ENCODE data around the gene ZNF595.
"Not testable (repeated sequence)": the region's sequence is repeated elsewhere in the genome, so short reads cannot be mapped to it uniquely, and the experiment has no call there.

ZNF595 gene

DNA sequence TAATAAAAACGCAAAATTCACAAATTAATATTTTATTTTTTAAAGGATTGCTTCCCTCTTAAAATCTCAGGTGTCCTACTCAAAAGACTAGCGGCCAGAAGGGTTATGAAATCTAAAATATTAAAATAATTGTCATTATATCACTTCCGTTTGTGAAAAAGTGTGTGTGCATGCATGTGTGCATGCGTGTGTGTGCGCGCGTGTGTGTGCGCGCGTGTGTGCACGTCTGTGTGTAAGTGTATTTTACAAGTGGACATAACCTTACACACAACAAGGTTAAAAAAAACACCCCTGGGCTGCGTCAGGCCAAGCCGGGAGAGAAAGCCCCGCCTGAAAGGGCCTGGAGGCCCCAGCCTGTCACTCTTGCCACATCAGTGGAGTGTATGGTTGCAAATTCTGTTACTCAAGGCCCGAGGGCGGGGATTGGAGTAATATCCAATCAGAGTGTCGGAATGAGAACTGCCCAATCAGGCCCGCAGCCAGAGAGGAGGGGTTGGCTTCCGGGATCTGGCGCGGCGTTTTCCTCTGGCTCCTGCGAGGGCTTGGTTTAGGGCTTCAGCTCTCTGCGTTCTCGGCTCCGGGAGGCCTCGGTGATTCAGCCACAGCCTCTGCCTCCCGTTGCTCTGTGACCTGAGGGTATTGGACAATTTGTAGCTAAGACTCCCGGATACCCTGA is at the start of gene ZNF595:
Gene ZNF595, plus strand, starts transcription at position 518 of the 676 bp plus-strand sequence. CDS start 168 bp downstream, outside the sequence.
- DNase-seq (ENCODE audit: extremely low read depth, low read depth): not testable (repeated sequence)
- peak within 1 kb of the TSS; percentile 38 for H3K4me3 ChIP-seq (replicated peaks; ENCODE audit: low read depth, low read length)

DNA sequence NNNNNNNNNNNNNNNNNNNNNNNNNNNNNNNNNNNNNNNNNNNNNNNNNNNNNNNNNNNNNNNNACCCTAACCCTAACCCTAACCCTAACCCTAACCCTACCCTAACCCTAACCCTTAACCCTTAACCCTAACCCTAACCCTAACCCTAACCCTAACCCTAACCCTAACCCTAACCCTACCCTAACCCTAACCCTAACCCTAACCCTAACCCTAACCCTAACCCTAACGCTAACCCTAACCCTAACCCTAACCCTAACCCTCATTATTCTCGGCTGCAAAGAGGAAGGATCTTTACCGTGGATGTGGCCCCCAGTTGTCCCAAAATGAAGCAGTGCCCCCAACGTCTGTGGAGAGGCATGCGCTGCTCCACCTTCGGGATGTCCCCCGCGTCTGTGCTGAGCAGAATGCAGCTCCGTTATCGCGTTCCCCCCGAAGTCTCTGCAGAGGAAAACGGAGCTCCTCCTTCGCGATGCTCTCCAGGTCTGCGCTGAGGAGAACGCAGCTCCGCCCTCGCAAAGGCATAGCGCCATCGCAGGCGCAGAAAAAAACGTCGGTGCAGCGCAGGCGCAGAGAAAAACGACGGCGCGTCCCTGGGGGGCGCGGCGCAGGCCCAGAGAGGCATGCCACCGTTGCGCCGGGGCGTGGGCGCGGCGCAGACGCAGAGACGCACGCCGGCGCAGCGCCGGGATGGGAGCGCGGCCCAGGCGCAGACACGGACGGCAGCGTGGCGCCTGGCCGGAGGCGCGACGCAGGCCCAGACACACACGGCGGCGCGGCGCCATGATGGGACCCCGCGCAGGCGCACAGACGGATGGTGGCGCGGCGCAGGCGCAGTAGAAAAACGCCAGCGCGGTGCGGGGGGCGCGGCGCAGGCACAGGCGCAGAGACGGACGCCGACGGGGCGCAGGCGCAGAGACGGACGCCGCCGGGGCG is 42.9 kb upstream of the ZNF595 start:
- DNase-seq (ENCODE audit: extremely low read depth, low read depth): not testable (repeated sequence)

DNA sequence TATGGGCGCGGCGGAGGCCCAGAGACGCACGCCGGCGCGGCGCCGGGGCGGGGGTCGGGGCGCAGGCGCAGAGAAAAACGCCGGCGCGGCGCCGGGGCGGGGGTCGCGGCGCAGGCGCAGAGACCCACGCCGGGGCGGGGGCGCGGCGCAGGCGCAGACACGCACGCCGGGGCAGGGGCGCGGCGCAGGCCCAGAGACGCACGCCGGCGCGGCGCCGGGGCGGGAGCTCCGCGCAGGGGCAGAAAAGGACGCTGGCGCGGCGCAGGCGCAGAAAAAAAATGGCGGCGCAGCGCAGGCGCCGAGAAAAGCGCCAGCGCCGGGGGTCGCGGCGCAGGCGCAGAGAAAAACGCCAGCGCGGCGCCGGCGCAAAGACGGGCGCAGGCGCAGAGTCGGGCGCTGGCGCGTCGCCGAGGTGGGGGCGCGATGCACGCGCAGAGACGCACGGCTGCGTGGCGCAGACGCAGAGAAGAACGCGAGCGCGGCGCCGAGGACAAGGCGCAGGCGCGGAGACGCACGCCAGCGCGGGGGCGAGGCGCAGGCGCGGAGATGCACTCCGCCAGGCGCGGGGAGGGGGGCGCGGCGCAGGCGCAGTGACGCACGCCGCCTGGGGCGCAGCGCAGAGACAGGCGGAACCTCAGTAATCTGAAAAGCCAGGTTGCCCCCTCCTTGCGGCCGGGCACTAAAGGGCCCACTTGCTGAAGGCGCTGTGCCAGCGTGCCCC is 41.9 kb upstream of the ZNF595 start:
- DNase-seq (ENCODE audit: extremely low read depth, low read depth); H3K4me3 ChIP-seq (replicated peaks; ENCODE audit: low read depth, low read length): not testable (repeated sequence)

More for the DNA sequence above, 42.9 kb upstream of the ZNF595 start:
- not testable (repeated sequence) for H3K4me3 ChIP-seq (replicated peaks; ENCODE audit: low read depth, low read length)

GRCh38 chr4:11816-12417 is 41.2 kb upstream of the ZNF595 start:
- not testable (repeated sequence) for H3K4me3 ChIP-seq (replicated peaks; ENCODE audit: low read depth, low read length); DNase-seq (ENCODE audit: extremely low read depth, low read depth)
- peak; percentile 13 for TF ChIP-seq CTCF (IDR thresholded peaks at IDR 0.05; ENCODE audit: low read depth, low read length, missing control alignments)

- not testable (repeated sequence) for DNase-seq (ENCODE audit: extremely low read depth, low read depth); H3K4me3 ChIP-seq (replicated peaks; ENCODE audit: low read depth, low read length)
Measured at GRCh38 chr4:18128-18527, 35.0 kb upstream of the ZNF595 start.

- DNase-seq (ENCODE audit: extremely low read depth, low read depth); H3K4me3 ChIP-seq (replicated peaks; ENCODE audit: low read depth, low read length): not testable (repeated sequence)
Measured at GRCh38 chr4:18589-18988, 34.5 kb upstream of the ZNF595 start.

DNA sequence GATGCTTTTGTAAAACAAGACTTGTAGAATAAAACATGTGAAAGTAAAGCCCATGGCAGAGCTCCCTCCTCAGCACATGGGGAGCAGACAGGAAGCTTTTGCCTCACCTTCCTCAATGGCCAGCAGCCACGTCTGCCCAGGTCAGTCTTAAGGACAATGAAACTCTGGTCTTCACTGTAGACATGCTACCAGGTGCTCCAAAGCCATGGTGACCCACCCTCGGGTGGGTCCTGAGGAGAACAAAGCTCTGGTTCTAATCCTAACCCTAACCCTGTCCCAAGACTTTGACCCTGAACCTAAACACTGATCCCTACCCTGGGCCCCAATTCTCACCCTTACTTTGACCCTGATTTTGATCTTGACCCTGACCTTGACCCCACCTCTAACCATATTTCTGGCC is 30.2 kb upstream of the ZNF595 start:
- not testable (repeated sequence) for H3K4me3 ChIP-seq (replicated peaks; ENCODE audit: low read depth, low read length); DNase-seq (ENCODE audit: extremely low read depth, low read depth)

DNA sequence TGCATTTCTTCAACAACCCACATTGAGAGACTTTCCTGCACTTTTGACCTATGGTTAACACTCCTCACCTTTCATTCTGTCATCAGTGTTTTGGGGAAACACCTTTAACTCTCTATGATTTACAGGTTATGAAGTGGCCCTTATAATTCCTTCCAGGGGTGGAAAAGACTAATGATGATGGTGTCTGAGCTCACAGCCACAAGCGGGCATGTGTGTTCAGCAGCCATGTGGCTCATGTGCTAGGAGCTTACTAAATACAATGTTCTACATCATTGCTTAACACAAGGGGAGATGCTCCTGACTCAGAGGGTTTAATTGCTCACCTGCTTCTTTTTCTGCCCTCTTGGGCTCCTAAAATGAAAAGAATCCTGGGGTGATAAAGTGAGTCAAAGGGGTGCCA is 28.8 kb upstream of the ZNF595 start:
- H3K4me3 ChIP-seq (replicated peaks; ENCODE audit: low read depth, low read length); DNase-seq (ENCODE audit: extremely low read depth, low read depth): not testable (repeated sequence)

- not testable (repeated sequence) for DNase-seq (ENCODE audit: extremely low read depth, low read depth); H3K4me3 ChIP-seq (replicated peaks; ENCODE audit: low read depth, low read length)
Measured at GRCh38 chr4:27501-27900, 25.6 kb upstream of the ZNF595 start.

DNA sequence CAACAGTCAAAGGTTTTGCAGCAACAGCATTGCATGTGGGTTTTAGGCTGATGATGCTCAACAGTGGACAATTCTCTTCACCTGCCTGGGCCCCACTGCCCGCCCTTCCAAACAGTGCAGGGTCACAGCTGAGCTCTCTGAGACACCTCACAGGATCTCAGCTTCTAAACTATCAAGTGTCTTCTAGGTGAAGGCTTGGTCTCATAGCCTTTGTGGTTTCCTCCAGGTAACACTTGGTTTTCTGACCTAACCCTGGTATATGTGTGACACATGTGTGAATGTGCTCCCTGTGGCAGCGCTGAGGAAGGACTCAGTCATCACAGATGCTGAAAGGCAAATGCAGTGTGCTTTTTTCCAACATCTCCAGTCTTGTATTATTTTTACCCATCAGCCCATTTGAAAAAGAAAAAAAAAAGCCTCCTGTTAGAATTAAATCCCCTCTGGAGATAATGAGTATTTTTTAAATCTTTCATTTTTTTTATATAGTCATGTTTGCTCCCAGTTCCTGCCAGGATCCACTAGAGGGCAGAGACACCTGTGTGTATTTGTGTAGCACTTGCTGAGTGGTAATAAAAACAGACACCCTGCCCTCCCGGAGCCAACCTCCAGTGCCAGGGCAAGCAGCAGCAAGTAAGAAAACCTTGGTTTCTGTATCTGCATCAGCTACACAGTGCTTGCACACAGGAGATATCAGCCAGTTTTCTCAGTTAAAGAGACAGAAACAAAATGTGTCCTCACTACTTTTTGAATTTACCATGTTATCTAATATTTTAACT is 24.2 kb upstream of the ZNF595 start:
- H3K4me3 ChIP-seq (replicated peaks; ENCODE audit: low read depth, low read length); DNase-seq (ENCODE audit: extremely low read depth, low read depth): not testable (repeated sequence)

- not testable (repeated sequence) for DNase-seq (ENCODE audit: extremely low read depth, low read depth); H3K4me3 ChIP-seq (replicated peaks; ENCODE audit: low read depth, low read length)
Measured at GRCh38 chr4:33314-33713, 19.8 kb upstream of the ZNF595 start.

GRCh38 chr4:36559-37415 is 16.3 kb upstream of the ZNF595 start:
- not testable (repeated sequence) for DNase-seq (ENCODE audit: extremely low read depth, low read depth); H3K4me3 ChIP-seq (replicated peaks; ENCODE audit: low read depth, low read length)

DNA sequence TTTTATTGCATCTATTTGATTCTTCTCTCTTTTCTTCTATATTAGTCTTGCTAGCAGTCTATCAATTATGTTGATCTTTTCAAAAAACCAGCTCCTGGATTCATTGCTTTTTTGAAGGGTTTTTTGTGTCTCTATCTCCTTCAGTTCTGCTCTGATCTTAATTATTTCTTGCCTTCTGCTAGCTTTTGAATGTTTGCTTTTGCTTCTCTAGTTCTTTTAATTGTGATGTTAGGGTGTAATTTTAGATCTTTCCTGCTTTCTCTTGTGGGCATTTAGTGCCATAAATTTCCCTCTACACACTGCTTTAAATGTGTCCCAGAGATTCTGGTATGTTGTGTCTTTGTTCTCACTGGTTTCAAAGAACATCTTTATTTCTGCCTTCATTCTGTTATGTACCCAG is 14.9 kb upstream of the ZNF595 start:
- not testable (repeated sequence) for H3K4me3 ChIP-seq (replicated peaks; ENCODE audit: low read depth, low read length); DNase-seq (ENCODE audit: extremely low read depth, low read depth)

DNA sequence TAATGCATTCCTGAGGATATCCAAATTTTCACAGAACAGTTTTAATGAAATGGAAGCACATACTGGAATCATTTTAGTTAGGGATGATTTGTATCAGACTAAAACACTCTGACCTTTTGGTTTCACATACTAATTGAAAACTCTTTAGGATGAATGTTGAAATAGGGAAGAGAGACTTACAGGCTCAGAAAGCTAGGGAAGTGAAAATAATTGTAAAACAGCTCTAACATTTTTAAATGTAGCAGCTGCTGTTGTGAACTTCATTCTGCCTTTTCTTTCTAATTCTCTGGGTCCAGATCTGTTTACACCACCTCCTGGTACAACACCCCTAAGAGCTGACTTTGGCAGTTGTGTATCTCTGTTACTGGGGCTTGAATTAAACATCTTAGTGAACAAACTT is 9.7 kb upstream of the ZNF595 start:
- DNase-seq (ENCODE audit: extremely low read depth, low read depth): not testable (repeated sequence)

GRCh38 chr4:51253-51652 is 1.9 kb upstream of the ZNF595 start:
- DNase-seq (ENCODE audit: extremely low read depth, low read depth); H3K4me3 ChIP-seq (replicated peaks; ENCODE audit: low read depth, low read length): not testable (repeated sequence)

More for the DNA sequence above, 9.7 kb upstream of the ZNF595 start:
- not testable (repeated sequence) for H3K4me3 ChIP-seq (replicated peaks; ENCODE audit: low read depth, low read length)

Measured in HFF-Myc (cell line).